Activated CD4-positive, alpha-beta T cell treated with anti-CD3 and anti-CD28 coated beads, Interleukin-2, amount 10 ng/mL, durations not matched to agents 7 days and 5 days (primary cell): ENCODE data around the gene B3GALT5. TPM values are rescaled to one million over a fixed set of nuclear protein-coding genes. Genes with fewer than 3 reads are reported as not detected.

Source experiments
- CTCF ChIA-PET: fragments of 350-600 bp; sonication (Branson Sonifier 250); formaldehyde crosslinking; loops from one replicate; lab custom pipeline; 2021; ENCODE audit warnings: antibody characterized with exemption; lab: Charles Lee
- POLR2A ChIA-PET: fragments of 350-600 bp; sonication (Branson Sonifier 250); formaldehyde crosslinking; loops from one replicate; lab custom pipeline; 2021; ENCODE audit warnings: antibody characterized with exemption; lab: Charles Lee
- DNase-seq: peaks from one replicate; pipeline ENCODE4 v3.0.0-alpha.2; 2020
- H3K27ac Mint-ChIP-seq: one replicate; pipeline ENCODE4 v1.8.0; 2021; ENCODE audit warnings: mild to moderate bottlenecking, moderate library complexity, mixed read lengths
- H3K27me3 Mint-ChIP-seq: one replicate; pipeline ENCODE4 v1.8.0; 2021; ENCODE audit warnings: mixed read lengths
- H3K36me3 Mint-ChIP-seq: one replicate; pipeline ENCODE4 v1.8.0; 2021; ENCODE audit warnings: low read depth, mixed read lengths
- H3K4me1 Mint-ChIP-seq: one replicate; pipeline ENCODE4 v1.8.0; 2021; ENCODE audit warnings: mixed read lengths
- H3K4me3 Mint-ChIP-seq: one replicate; pipeline ENCODE4 v1.8.0; 2021; ENCODE audit warnings: mild to moderate bottlenecking, moderate library complexity, mixed read lengths
- H3K9me3 Mint-ChIP-seq: one replicate; pipeline ENCODE4 v1.8.0; 2021; ENCODE audit warnings: mixed read lengths
- total RNA-seq, 2 experiments: library from RNA; stranded (reverse); gene quantifications; one replicate each; pipeline ENCODE4 v1.2.3, GENCODE V29; 2021

B3GALT5 gene
- total RNA-seq, 2 experiments from 2014 or later, result not detected

DNA sequence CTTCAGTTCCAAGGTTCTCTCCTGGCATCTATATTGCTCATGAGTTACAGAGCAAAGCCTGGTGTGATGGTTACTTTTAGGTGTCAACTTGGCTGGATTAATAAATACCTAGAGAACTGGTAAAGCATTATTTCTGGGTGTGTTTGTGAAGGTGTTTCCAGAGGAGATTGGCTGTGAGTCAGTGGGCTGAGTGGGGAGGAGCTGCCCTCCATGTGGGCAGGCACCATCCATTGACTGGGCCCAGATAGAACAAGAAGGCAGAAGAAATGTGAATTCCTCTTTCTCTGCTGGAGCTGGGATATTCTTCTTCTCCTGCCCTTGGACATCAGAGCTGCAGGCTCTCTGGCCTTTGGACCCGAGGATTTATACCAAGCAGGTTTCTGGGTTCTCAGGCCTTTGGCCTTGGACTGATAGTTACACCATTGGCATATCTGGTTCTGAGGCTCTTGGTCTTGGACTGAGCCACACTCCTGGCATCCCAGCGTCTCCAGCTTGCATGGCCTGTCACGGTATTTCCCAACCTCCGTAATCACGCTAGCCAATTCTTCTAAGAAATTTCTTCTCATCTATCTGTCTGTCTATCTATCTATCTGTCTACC is 44.5 kb downstream of the B3GALT5 start:
- no peaks in the 10 kb centered on the region for H3K36me3 Mint-ChIP-seq
- H3K27ac Mint-ChIP-seq, result no peak overlapping the region
- POLR2A ChIA-PET, result no interaction called here
- H3K4me3 Mint-ChIP-seq, result no peak overlapping the region
- CTCF ChIA-PET, result no interaction called here
- no peaks in the 10 kb centered on the region for H3K4me1 Mint-ChIP-seq
- H3K9me3 Mint-ChIP-seq, result peaks cover 3% of the 10 kb centered on the region
- no peak for DNase-seq
- peaks cover 6% of the 10 kb centered on the region for H3K27me3 Mint-ChIP-seq

- H3K4me1 Mint-ChIP-seq, result no peaks in the 10 kb centered on the region
- ChIA-PET CTCF (no interaction called here), POLR2A (no interaction called here)
- no peak overlapping the region for H3K27ac Mint-ChIP-seq
- H3K4me3 Mint-ChIP-seq, result no peak overlapping the region
- peaks cover 3% of the 10 kb centered on the region for H3K9me3 Mint-ChIP-seq
- H3K27me3 Mint-ChIP-seq, result peaks cover 6% of the 10 kb centered on the region
- no peaks in the 10 kb centered on the region for H3K36me3 Mint-ChIP-seq
- DNase-seq, result no peak
Measured at GRCh38 chr21:39658066-39658465, 45.3 kb downstream of the B3GALT5 start.

DNA sequence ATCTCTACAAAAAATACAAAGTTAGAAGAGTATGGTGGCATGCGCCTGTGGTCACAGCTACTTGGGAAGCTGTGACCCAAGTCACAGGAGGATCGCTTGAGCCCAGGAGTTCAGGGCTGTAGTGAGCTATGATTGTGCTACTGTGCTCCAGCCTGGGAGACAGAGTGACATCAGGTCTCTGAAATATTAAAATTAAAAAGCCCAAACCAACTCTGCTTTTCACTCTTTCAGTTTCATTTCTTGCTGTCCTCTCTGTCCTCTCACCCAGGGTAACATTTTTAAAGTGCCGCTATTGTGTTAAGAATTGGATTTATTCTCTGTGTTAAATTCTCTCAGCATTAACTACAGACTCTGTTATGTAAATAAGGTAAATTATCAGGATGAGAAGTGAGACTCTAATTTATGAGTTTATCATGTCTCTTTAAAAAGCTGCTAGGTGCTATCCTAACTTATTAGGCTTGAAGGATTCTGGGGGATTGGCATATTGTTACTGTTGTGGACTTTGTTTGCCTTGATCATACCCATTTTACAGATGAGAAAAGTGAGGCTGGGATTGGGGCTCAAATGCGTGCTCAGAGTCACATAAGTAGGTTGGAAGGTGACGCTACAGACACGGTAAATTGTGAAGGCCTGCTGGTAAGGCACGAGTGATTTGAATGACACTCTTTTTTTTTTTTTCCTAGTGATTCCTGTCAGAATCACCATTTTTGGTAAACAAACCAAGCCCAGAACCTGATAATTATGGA is 46.5 kb downstream of the B3GALT5 start:
- peaks cover 6% of the 10 kb centered on the region for H3K27me3 Mint-ChIP-seq
- no peaks in the 10 kb centered on the region for H3K4me1 Mint-ChIP-seq
- CTCF ChIA-PET, result no interaction called here

GRCh38 chr21:39660191-39660980 is 47.6 kb downstream of the B3GALT5 start:
- no peak for DNase-seq
- no peaks in the 10 kb centered on the region for H3K4me1 Mint-ChIP-seq
- no peak overlapping the region for H3K4me3 Mint-ChIP-seq
- ChIA-PET CTCF (no interaction called here), POLR2A (no interaction called here)
- H3K27me3 Mint-ChIP-seq, result peaks cover 6% of the 10 kb centered on the region
- H3K9me3 Mint-ChIP-seq, result no peaks in the 10 kb centered on the region
- no peaks in the 10 kb centered on the region for H3K36me3 Mint-ChIP-seq
- H3K27ac Mint-ChIP-seq, result no peak overlapping the region

More for the DNA sequence above, 46.5 kb downstream of the B3GALT5 start:
- POLR2A ChIA-PET, result no interaction called here
- no peaks in the 10 kb centered on the region for H3K9me3 Mint-ChIP-seq
- no peaks in the 10 kb centered on the region for H3K36me3 Mint-ChIP-seq
- no peak for DNase-seq
- no peak overlapping the region for H3K27ac Mint-ChIP-seq
- H3K4me3 Mint-ChIP-seq, result no peak overlapping the region

DNA sequence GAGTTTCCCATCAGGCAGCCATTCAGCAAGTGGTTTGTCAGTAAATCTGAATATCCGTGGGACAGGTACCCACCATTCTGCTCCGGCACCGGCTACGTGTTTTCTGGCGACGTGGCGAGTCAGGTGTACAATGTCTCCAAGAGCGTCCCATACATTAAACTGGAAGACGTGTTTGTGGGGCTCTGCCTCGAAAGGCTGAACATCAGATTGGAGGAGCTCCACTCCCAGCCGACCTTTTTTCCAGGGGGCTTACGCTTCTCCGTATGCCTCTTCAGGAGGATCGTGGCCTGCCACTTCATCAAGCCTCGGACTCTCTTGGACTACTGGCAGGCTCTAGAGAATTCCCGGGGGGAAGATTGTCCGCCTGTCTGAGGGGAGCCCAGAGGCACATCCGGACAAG is 48.4 kb downstream of the B3GALT5 start:
- Mint-ChIP-seq H3K9me3 (no peaks in the 10 kb centered on the region), H3K4me1 (no peaks in the 10 kb centered on the region), H3K4me3 (no peak overlapping the region), H3K27ac (no peak overlapping the region), H3K36me3 (no peaks in the 10 kb centered on the region), H3K27me3 (peaks cover 6% of the 10 kb centered on the region)
- ChIA-PET POLR2A (no interaction called here), CTCF (no interaction called here)
- DNase-seq, result no peak

DNA sequence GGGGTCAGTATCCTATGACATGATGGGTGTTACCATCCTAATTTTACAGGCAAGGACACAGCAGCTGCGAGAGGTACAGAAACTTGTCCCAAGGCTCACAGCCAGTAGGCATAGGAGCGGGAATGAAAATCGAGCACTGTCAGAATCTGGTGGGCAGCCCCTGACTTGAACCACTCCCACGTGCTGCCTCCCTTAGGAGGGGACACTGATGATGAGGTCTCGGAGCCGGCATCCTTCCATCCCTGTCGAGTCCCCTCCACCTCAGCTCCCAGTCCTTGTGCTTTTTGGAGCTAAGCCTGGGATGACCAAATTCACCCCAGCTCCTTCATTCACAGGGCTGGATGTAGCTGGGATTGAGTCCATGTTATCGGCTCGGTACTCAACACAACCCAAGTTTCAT is 49.0 kb downstream of the B3GALT5 start:
- peaks cover 6% of the 10 kb centered on the region for H3K27me3 Mint-ChIP-seq
- CTCF ChIA-PET, result no interaction called here
- H3K36me3 Mint-ChIP-seq, result no peaks in the 10 kb centered on the region
- H3K4me3 Mint-ChIP-seq, result no peak overlapping the region
- POLR2A ChIA-PET, result no interaction called here
- H3K4me1 Mint-ChIP-seq, result no peaks in the 10 kb centered on the region
- no peak overlapping the region for H3K27ac Mint-ChIP-seq
- DNase-seq, result no peak
- H3K9me3 Mint-ChIP-seq, result no peaks in the 10 kb centered on the region

GRCh38 chr21:39662411-39662953 is 49.7 kb downstream of the B3GALT5 start:
- no peaks in the 10 kb centered on the region for H3K36me3 Mint-ChIP-seq
- H3K4me3 Mint-ChIP-seq, result no peak overlapping the region
- no peaks in the 10 kb centered on the region for H3K9me3 Mint-ChIP-seq
- ChIA-PET CTCF (no interaction called here), POLR2A (no interaction called here)
- no peaks in the 10 kb centered on the region for H3K4me1 Mint-ChIP-seq
- peaks cover 6% of the 10 kb centered on the region for H3K27me3 Mint-ChIP-seq
- DNase-seq, result no peak
- no peak overlapping the region for H3K27ac Mint-ChIP-seq

DNA sequence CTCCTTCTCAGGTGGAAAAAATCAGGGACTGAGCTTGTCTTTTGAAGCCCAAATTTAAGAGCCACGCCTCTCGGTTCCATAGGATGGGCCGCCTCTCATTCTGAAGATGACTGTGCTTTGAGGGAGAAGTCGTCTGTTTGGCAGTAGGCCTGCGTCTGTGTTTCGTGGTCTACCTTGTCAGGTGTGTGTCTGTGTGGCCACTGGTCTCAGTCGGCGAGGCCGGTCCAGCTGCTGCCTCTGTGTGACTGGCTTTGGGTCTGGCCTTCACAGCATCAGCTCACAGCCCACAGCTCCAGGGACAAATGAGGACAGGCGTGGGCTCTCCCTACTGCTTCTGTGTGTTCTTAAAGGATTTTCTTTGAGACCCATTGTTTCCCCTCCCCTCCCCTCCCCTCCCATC is 50.3 kb downstream of the B3GALT5 start:
- no peak for DNase-seq
- Mint-ChIP-seq H3K27ac (no peak overlapping the region), H3K27me3 (peaks cover 6% of the 10 kb centered on the region), H3K36me3 (no peaks in the 10 kb centered on the region), H3K4me3 (no peak overlapping the region), H3K9me3 (no peaks in the 10 kb centered on the region), H3K4me1 (no peaks in the 10 kb centered on the region)
- CTCF ChIA-PET, result no interaction called here
- POLR2A ChIA-PET, result no interaction called here

DNA sequence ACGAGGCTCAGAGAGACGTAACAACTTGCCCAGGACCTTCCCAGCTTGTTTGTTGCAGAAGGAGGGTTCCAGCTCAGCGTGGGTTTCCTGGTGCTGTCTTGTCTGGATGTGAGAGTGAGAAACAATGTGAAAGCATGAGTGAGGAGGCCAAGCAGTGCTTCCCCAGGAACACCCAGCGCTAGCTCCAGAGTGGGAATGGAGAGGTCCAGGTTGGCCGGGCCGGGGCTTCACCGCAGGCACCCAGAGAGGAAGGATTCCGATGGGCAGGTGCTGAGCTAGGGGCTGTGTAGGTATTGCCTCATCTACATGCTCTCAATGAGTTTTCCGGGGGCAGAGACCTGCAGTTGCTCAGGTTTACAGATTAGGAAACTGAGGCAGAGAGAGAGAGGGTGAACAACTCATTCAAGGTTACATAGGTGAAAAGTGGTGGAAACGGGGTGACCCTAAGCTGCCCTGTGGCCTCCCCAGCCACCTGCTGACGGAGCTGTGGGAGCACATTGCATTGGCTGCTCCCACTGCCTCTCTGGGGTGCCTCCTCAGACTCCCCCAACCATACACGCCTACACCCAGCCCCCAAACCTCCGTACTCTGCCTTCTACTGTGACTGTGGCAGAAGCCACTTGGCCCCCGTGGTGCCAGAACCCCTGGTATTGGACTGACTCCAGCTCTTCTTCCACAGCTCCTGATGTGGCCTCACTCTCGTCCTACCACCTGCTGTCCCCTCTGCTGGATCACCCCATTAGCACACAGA is 51.2 kb downstream of the B3GALT5 start:
- ChIA-PET CTCF (no interaction called here), POLR2A (no interaction called here)
- H3K36me3 Mint-ChIP-seq, result no peaks in the 10 kb centered on the region
- peaks cover 6% of the 10 kb centered on the region for H3K27me3 Mint-ChIP-seq
- no peaks in the 10 kb centered on the region for H3K9me3 Mint-ChIP-seq
- H3K4me3 Mint-ChIP-seq, result no peak overlapping the region
- H3K4me1 Mint-ChIP-seq, result no peaks in the 10 kb centered on the region
- DNase-seq, result no peak
- no peak overlapping the region for H3K27ac Mint-ChIP-seq

DNA sequence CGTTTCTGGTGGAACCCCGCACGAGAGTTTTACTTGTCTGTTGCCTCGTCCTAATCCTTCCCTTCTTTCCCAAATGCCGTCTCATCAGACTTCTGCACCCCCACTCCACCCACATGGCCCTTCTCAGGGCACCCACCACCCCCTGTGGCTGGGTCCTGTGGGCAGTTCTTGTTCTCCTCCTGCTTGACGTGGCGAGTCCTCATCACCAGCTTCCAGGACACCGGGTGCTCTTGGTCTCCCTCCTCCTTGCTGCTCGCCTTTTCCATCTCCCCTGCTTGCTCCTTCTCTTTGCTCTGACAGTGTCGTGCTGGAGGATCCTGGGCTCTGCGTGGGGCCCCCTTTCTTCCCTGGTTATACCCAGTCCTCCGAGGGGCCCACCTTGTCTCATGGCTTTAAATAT is 51.8 kb downstream of the B3GALT5 start:
- CTCF ChIA-PET, result no interaction called here
- H3K27ac Mint-ChIP-seq, result no peak overlapping the region
- H3K4me3 Mint-ChIP-seq, result no peak overlapping the region
- POLR2A ChIA-PET, result no interaction called here
- peaks cover 3% of the 10 kb centered on the region for H3K27me3 Mint-ChIP-seq
- no peak for DNase-seq
- no peaks in the 10 kb centered on the region for H3K4me1 Mint-ChIP-seq
- H3K36me3 Mint-ChIP-seq, result no peaks in the 10 kb centered on the region
- no peaks in the 10 kb centered on the region for H3K9me3 Mint-ChIP-seq

DNA sequence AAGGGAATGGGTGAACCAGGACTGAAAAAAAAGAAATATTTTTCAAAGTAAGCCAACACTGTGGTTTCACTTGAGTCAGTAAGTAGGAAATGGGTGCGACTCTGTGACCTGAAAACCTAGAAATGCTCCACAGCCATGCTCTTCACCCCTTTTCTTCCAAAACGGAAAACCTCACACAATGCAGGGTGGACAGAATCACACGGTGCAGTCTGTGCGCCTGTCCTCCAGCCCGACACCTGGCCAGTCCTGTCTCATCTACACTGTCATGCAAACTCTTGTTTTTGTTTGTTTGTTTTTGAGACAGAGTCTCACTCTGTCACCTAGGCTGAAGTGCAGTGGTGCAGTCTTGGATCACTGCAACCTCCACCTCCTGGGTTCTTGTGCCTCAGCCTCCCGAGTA is 53.3 kb downstream of the B3GALT5 start:
- Mint-ChIP-seq H3K4me3 (no peak overlapping the region), H3K27ac (no peak overlapping the region), H3K4me1 (no peaks in the 10 kb centered on the region), H3K36me3 (no peaks in the 10 kb centered on the region), H3K27me3 (no peaks in the 10 kb centered on the region), H3K9me3 (no peaks in the 10 kb centered on the region)
- CTCF ChIA-PET, result no interaction called here
- POLR2A ChIA-PET, result no interaction called here
- no peak for DNase-seq

GRCh38 chr21:39666681-39667315 is 54.1 kb downstream of the B3GALT5 start:
- Mint-ChIP-seq H3K27me3 (no peaks in the 10 kb centered on the region), H3K9me3 (no peaks in the 10 kb centered on the region), H3K27ac (no peak overlapping the region), H3K4me3 (no peak overlapping the region), H3K4me1 (no peaks in the 10 kb centered on the region), H3K36me3 (no peaks in the 10 kb centered on the region)
- POLR2A ChIA-PET, result no interaction called here
- DNase-seq, result no peak
- CTCF ChIA-PET, result no interaction called here
